ENCODE measurements around the gene IFFO2.
A peak's percentile ranks its signal among the peaks of the same experiment; 100 is the strongest.
"Not testable (repeated sequence)": the region's sequence is repeated elsewhere in the genome, so short reads cannot be mapped to it uniquely, and the experiment has no call there.

The IFFO2 gene

GRCh38 chr1:18875107-18875795, 81.2 kb downstream of the IFFO2 start:
- DNase-seq (ENCODE audit: low read depth in 2 of 2): peak; percentile 31 to 35

- DNase-seq (ENCODE audit: low read depth in 2 of 2): no peak
These were observed 81.9 kb downstream of the IFFO2 start for GRCh38 chr1:18874600-18874999.

- no peak for DNase-seq (ENCODE audit: low read depth in 2 of 2)
These were observed 82.4 kb downstream of the IFFO2 start for GRCh38 chr1:18874036-18874435.

GRCh38 chr1:18872071-18872611, 84.3 kb downstream of the IFFO2 start:
- no peak for DNase-seq (ENCODE audit: low read depth in 2 of 2)

GRCh38 chr1:18871401-18872070, 84.9 kb downstream of the IFFO2 start:
- DNase-seq (ENCODE audit: low read depth in 2 of 2): no peak

GRCh38 chr1:18870957-18871356, 85.5 kb downstream of the IFFO2 start:
- DNase-seq (ENCODE audit: low read depth in 2 of 2): no peak

GRCh38 chr1:18870595-18870865, 85.9 kb downstream of the IFFO2 start:
- DNase-seq (ENCODE audit: low read depth in 2 of 2): not testable (repeated sequence)

GRCh38 chr1:18869847-18870594, 86.5 kb downstream of the IFFO2 start:
- no peak for DNase-seq (ENCODE audit: low read depth in 2 of 2)

GRCh38 chr1:18868801-18869424, 87.6 kb downstream of the IFFO2 start:
- no peak for DNase-seq (ENCODE audit: low read depth in 2 of 2)

GRCh38 chr1:18868354-18868753, 88.1 kb downstream of the IFFO2 start:
- no peak for DNase-seq (ENCODE audit: low read depth in 2 of 2)

GRCh38 chr1:18866846-18867245, 89.6 kb downstream of the IFFO2 start:
- DNase-seq (ENCODE audit: low read depth in 2 of 2): no peak

GRCh38 chr1:18866314-18866713, 90.2 kb downstream of the IFFO2 start:
- no peak for DNase-seq (ENCODE audit: low read depth in 2 of 2)

GRCh38 chr1:18865176-18865575, 91.3 kb downstream of the IFFO2 start:
- DNase-seq (ENCODE audit: low read depth in 2 of 2): no peak

- DNase-seq (ENCODE audit: low read depth in 2 of 2): no peak
These were observed 94.9 kb downstream of the IFFO2 start for GRCh38 chr1:18861590-18861989.

- DNase-seq (ENCODE audit: low read depth in 2 of 2): no peak
These were observed 95.4 kb downstream of the IFFO2 start for GRCh38 chr1:18861082-18861481.

- no peak for DNase-seq (ENCODE audit: low read depth in 2 of 2)
These were observed 96.9 kb downstream of the IFFO2 start, which contains the start of gene TAS1R2 for GRCh38 chr1:18859560-18859959. Gene TAS1R2, minus strand, starts transcription at chr1:18859660. Its CDS starts 0 bp downstream, at chr1:18859660.

GRCh38 chr1:18858070-18858688, 98.3 kb downstream of the IFFO2 start:
- DNase-seq (ENCODE audit: low read depth in 2 of 2): no peak

GRCh38 chr1:18856435-18856834, 100.0 kb downstream of the IFFO2 start:
- no peak for DNase-seq (ENCODE audit: low read depth in 2 of 2)

GRCh38 chr1:18855573-18855972, 100.9 kb downstream of the IFFO2 start:
- no peak for DNase-seq (ENCODE audit: low read depth in 2 of 2)

GRCh38 chr1:18854331-18855025, 102.0 kb downstream of the IFFO2 start:
- no peak for DNase-seq (ENCODE audit: low read depth in 2 of 2)

All from stimulated activated CD8-positive, alpha-beta memory T cell treated with anti-CD3 and anti-CD28 coated beads, Interleukin-2, amount 100 ng/mL, for 1 hour (primary cell).